PC-3 (cell line): ENCODE measurements around the gene TARS3. TPM values are rescaled to one million over a fixed set of nuclear protein-coding genes. Genes with fewer than 3 reads are reported as not detected.

Experiments used
- ATAC-seq: fragments of 200-7000 bp; cut with Tn5 transposase; 2 replicates; pipeline ENCODE4 v1.9.1; 2020; ENCODE audit warnings: mild to moderate bottlenecking, moderate library complexity
- BruUV-seq: library from RNA; stranded (reverse); fragments of 400-500 nt; replicated peaks from 2 replicates; lab custom pipeline; 2021; lab: Mats Ljungman, UMichigan
- CTCF ChIA-PET: fragments of 300-600 bp; sonication (Branson Sonifier 250); formaldehyde crosslinking; loops from one replicate; lab custom pipeline; 2022; ENCODE audit warnings: antibody characterized with exemption; lab: Charles Lee
- POLR2A ChIA-PET: fragments of 300-600 bp; sonication (Branson Sonifier 250); formaldehyde crosslinking; loops from one replicate; lab custom pipeline; 2022; ENCODE audit warnings: antibody characterized with exemption; ENCODE audit not compliant: unreplicated experiment; lab: Charles Lee
- DNase-seq: peaks from one replicate; pipeline ENCODE4 v3.0.0-alpha.2; 2015
- H2AFZ ChIP-seq: fragments of 300-600 bp; sonication (generic); 2 replicates; pipeline ENCODE4 v1.6.0; 2016; ENCODE audit warnings: antibody characterized with exemption, low read length
- H3F3A ChIP-seq: fragments of 300-600 bp; sonication (generic); one replicate; pipeline ENCODE4 v1.6.0; 2017; ENCODE audit warnings: antibody characterized with exemption, low read length, control low read depth, mild to moderate bottlenecking; ENCODE audit not compliant: unreplicated experiment
- H3K27ac ChIP-seq: fragments of 300-600 bp; sonication (generic); 2 replicates; pipeline ENCODE4 v1.5.1; 2016; ENCODE audit warnings: mild to moderate bottlenecking, low read length
- H3K27me3 ChIP-seq: fragments of 300-600 bp; sonication (generic); 2 replicates; pipeline ENCODE4 v1.6.1; 2016; ENCODE audit warnings: low read length, mixed read lengths
- H3K36me3 ChIP-seq: fragments of 300-600 bp; sonication (generic); 2 replicates; pipeline ENCODE4 v1.6.1; 2016; ENCODE audit warnings: low read depth, mixed run types, low read length, mixed read lengths
- H3K4me1 ChIP-seq: fragments of 300-600 bp; sonication (generic); 2 replicates; pipeline ENCODE4 v1.5.1; 2016; ENCODE audit warnings: low read length; ENCODE audit not compliant: insufficient read depth
- H3K4me2 ChIP-seq: fragments of 300-600 bp; sonication (generic); 2 replicates; pipeline ENCODE4 v1.6.0; 2016; ENCODE audit warnings: low read length
- H3K4me3 ChIP-seq: fragments of 300-600 bp; sonication (generic); 2 replicates; pipeline ENCODE4 v1.5.1; 2016; ENCODE audit warnings: mild to moderate bottlenecking, low read length, mixed read lengths
- H3K79me2 ChIP-seq: fragments of 300-600 bp; sonication (generic); 2 replicates; pipeline ENCODE4 v1.6.1; 2017; ENCODE audit warnings: low read length, mixed read lengths
- H3K9ac ChIP-seq: fragments of 300-600 bp; sonication (generic); 2 replicates; pipeline ENCODE4 v1.6.0; 2016; ENCODE audit warnings: mild to moderate bottlenecking, low read length
- H3K9me2 ChIP-seq: fragments of 300-600 bp; sonication (generic); replicated peaks from 2 replicates; pipeline ENCODE4 v1.6.1; 2016; ENCODE audit warnings: mixed run types, low read length, mixed read lengths
- H3K9me3 ChIP-seq: fragments of 300-600 bp; sonication (generic); 2 replicates; pipeline ENCODE4 v1.6.1; 2016; ENCODE audit warnings: low read length, mixed read lengths
- H4K20me1 ChIP-seq: fragments of 300-600 bp; sonication (generic); 2 replicates; pipeline ENCODE4 v1.6.1; 2016; ENCODE audit warnings: low read length, mixed read lengths
- CTCF ChIP-seq: fragments of 300-600 bp; sonication (generic); conservative IDR thresholded peaks from 2 replicates; pipeline ENCODE4 v1.5.1; 2017; ENCODE audit warnings: antibody characterized with exemption, low read depth, mild to moderate bottlenecking, low read length
- EZH2 ChIP-seq: fragments of 300-600 bp; sonication (generic); IDR thresholded peaks from one replicate; pipeline ENCODE4 v1.6.1; 2017; ENCODE audit warnings: antibody characterized with exemption, mild to moderate bottlenecking, low read length; ENCODE audit not compliant: unreplicated experiment
- EZH2phosphoT487 ChIP-seq: fragments of 300-600 bp; sonication (generic); IDR thresholded peaks from 2 replicates; pipeline ENCODE4 v1.6.1; 2018; ENCODE audit warnings: mild to moderate bottlenecking, antibody characterized with exemption, low read length, borderline replicate concordance
- intact Hi-C: fragments of 100-400 bp; cut with micrococcal nuclease; formaldehyde crosslinking; loops from 2 replicates; pipeline ENCODE4 v1.9.0; 2023
- total RNA-seq: library from RNA; depleted of rRNA; stranded (reverse); fragments of >200 nt; gene quantifications from 2 replicates; pipeline ENCODE4 v1.2.3, GENCODE V29; 2014

The TARS3 gene
- total RNA-seq, 1 experiment from 2014 or later = 5.4 TPM

GRCh38 chr15:101625980-101626379 lies 98.3 kb downstream of the TARS3 start:
- POLR2A ChIA-PET = no interaction called here
- Histone ChIP-seq H3K4me1 (no peaks in the 10 kb centered on the region), H3K4me2 (no peak overlapping the region), H3K79me2 (no peaks in the 10 kb centered on the region), H3K9ac (no peak overlapping the region), H3K27ac (no peak overlapping the region), H3K36me3 (no peaks in the 10 kb centered on the region), H4K20me1 (no peaks in the 10 kb centered on the region), H3K9me3 (no peaks in the 10 kb centered on the region), H3K9me2 (no peaks in the 10 kb centered on the region), H3F3A (no peaks in the 10 kb centered on the region), H2AFZ (no peak overlapping the region), H3K4me3 (no peak overlapping the region), H3K27me3 (no peaks in the 10 kb centered on the region)
- TF ChIP-seq EZH2 = no peak
- no peak for TF ChIP-seq CTCF
- no peak for TF ChIP-seq EZH2phosphoT487
- DNase-seq = no peak
- ATAC-seq = no peak
- BruUV-seq = no TSS peak
- CTCF ChIA-PET = no interaction called here
- intact Hi-C loops = no loop called here

- no peaks in the 10 kb centered on the region for H3K36me3 ChIP-seq
- no peak overlapping the region for H3K4me2 ChIP-seq
- intact Hi-C loops = no loop called here
- H4K20me1 ChIP-seq = no peaks in the 10 kb centered on the region
- H3K27ac ChIP-seq = no peak overlapping the region
- no peak for DNase-seq
- H3K4me1 ChIP-seq = no peaks in the 10 kb centered on the region
- no peaks in the 10 kb centered on the region for H3K9me2 ChIP-seq
- H2AFZ ChIP-seq = no peak overlapping the region
- no peaks in the 10 kb centered on the region for H3K27me3 ChIP-seq
- no peak overlapping the region for H3K9ac ChIP-seq
- TF ChIP-seq CTCF (no peak), EZH2 (no peak), EZH2phosphoT487 (no peak)
- no peaks in the 10 kb centered on the region for H3K79me2 ChIP-seq
- no peak overlapping the region for H3K4me3 ChIP-seq
- no TSS peak for BruUV-seq
- CTCF ChIA-PET = no interaction called here
- H3F3A ChIP-seq = no peaks in the 10 kb centered on the region
- no peak for ATAC-seq
- POLR2A ChIA-PET = no interaction called here
- H3K9me3 ChIP-seq = no peaks in the 10 kb centered on the region
Measured at GRCh38 chr15:101625184-101625583, 99.1 kb downstream of the TARS3 start.

- no peaks in the 10 kb centered on the region for H3K27me3 ChIP-seq
- H3F3A ChIP-seq = no peaks in the 10 kb centered on the region
- H3K9ac ChIP-seq = no peak overlapping the region
- no peaks in the 10 kb centered on the region for H3K4me1 ChIP-seq
- H2AFZ ChIP-seq = no peak overlapping the region
- DNase-seq = no peak
- H3K9me2 ChIP-seq = no peaks in the 10 kb centered on the region
- no TSS peak for BruUV-seq
- TF ChIP-seq EZH2phosphoT487 (no peak), EZH2 (no peak), CTCF (no peak)
- ATAC-seq = no peak
- ChIA-PET POLR2A (no interaction called here), CTCF (no interaction called here)
- H3K36me3 ChIP-seq = no peaks in the 10 kb centered on the region
- H3K79me2 ChIP-seq = no peaks in the 10 kb centered on the region
- no peak overlapping the region for H3K27ac ChIP-seq
- H3K9me3 ChIP-seq = no peaks in the 10 kb centered on the region
- H3K4me2 ChIP-seq = no peak overlapping the region
- H4K20me1 ChIP-seq = no peaks in the 10 kb centered on the region
- intact Hi-C loops = no loop called here
- H3K4me3 ChIP-seq = no peak overlapping the region
Measured at GRCh38 chr15:101623367-101624304, 100.6 kb downstream of the TARS3 start.
